Activated naive CD4-positive, alpha-beta T cell treated with Interleukin-2 at 50 U/mL for 16 hours (primary cell): Measurements from ENCODE around the gene BRIP1.
A peak's percentile ranks its signal among the peaks of the same experiment; 100 is the strongest.
"Not testable (repeated sequence)": the region's sequence is repeated elsewhere in the genome, so short reads cannot be mapped to it uniquely, and the experiment has no call there.

Experiments
- DNase-seq: peaks from one replicate; pipeline ENCODE4 v3.0.0-alpha.2; 2020

Gene BRIP1

DNA sequence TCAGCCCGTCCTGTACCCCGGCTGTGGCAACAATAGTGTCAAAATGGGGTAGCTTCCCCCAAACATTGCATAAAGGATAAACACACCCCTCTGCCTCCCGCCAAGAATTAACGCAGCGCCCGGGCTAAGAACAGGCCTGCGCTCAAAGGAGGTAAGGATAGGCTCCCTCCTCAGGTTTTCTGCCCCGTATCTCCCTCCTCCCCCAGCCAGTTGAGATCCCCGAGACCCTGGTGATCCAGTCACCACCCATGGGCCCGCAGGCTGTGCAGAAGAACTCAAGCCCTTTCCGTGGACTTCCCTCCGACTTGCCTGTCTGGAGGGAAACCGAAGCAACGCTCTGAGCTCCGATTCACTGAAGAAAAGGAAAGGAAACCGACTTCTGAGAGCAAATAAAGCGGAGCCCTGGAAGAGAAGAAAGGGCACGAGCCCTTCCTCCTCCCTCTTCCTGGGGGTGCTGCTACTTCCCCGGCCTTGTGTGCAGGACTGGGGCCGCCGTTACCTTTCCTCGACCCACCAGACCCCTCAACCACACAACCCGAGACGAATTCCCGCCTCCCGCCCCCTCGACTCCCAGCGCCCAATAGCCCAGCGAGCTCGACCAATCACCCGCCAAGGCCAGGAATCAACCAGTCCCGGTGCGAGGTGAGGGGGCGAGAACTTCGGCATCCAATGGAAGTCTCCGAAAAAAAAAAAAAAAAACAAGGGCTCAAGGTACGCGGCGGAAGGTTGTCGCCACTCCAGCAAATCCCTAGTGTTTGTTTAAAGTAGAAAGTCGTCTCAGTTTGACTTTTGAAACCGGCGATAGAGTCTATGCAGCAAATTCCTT is at the start of gene BRIP1:
BRIP1 (minus strand) TSS at position 554 of the 826 bp plus-strand sequence. CDS start 1,989 bp downstream, outside the sequence.
- DNase-seq, result peak; percentile 91

DNA sequence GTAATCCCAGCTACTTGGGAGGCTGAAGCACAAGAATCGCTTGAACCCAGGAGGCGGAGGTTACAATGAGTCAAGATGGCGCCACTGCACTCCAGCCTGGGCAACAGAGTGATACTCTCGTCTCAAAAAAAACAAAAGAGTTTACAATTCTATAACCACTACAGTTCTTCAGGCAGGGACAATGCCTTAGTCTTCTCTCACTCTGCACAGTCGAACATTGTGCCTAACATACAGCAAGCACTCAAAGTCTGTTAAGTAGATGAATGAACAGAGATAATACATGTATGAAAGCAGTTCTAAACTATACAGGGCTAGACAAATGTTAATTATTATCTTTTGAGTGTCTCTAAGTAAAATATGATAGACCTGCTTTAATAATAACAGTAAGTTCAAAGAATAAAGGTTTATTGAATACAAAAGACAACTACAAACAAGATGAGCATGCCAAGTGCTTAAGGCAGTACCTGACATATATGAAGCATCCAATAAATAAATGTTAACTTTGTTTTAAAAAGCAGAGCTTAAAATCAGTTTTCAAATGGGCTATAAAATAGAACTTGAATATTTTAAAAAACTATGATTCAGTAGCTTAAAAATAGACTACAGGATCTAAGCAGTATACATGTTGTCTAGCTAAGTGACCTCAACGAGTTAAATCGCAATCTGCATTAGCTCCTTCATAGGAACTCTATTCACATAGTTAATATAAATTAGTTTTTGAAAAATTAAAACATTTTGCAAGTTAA is 45.1 kb upstream of the BRIP1 start:
- DNase-seq, result no peak

DNA sequence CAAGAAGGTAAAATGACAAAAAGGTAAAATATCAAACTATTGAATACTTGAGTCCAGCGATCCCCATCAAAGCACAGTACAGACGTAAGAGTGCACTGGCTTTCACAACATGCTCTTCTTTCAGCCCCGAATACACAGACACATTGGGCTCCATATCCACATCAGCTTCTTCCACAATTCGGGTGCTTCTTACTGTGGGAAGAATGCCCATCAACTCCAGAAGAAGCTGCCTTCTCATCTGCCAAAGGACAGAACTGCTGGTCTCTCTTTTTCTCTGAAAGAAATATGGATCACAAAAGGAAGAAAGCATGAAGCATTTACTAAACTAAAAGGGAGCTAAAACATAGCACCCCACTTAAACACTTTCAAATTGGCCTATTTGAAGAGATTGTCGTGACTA is 44.0 kb upstream of the BRIP1 start:
- DNase-seq, result no peak

DNA sequence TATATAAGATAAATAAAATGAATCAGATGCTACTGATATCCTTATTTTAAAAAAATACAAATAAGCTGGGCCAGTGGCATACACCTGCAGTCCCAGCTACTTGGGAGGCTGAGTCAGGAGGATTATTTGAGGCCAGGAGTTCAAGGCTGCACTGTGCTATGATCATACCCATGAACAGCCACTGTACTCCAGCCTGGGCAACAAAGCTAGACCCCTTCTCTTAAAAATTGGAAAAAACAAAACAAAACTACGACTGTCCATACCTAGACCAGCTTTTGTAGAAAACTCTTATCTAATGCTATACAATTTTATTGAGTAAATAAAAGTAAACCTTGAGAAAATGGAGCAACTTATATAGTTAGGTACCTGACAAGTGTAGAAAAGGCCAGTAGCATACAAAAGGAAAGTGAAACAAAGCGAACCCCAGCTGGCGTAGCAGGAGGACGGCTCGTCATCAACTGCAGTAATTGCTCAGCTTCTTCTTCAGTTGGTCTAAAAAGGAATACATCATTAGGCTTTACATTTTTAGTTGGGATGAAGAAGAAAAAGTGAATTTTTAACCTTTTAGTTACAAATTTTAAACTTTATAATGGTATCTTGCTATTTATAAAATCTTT is 40.9 kb upstream of the BRIP1 start:
- DNase-seq, result peak; percentile 29

DNA sequence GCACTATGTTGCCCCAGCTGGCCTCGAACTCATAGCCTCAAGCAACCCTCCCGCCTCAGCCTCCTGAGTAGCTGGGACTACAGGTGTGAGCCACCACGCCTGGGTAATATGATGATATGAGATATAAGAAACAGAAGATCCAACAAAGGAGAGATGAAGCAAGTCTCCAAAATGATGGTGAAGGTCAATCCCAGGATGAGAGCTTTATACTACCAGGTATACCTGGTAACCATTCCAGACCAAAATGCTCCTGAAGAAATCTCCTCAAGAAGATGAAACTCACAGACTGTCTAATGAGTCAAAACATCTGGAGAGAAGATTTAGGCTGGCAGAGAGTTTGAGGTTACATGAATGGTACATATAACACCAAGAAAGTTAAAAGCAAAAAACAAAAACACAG is 39.9 kb upstream of the BRIP1 start:
- no peak for DNase-seq

DNA sequence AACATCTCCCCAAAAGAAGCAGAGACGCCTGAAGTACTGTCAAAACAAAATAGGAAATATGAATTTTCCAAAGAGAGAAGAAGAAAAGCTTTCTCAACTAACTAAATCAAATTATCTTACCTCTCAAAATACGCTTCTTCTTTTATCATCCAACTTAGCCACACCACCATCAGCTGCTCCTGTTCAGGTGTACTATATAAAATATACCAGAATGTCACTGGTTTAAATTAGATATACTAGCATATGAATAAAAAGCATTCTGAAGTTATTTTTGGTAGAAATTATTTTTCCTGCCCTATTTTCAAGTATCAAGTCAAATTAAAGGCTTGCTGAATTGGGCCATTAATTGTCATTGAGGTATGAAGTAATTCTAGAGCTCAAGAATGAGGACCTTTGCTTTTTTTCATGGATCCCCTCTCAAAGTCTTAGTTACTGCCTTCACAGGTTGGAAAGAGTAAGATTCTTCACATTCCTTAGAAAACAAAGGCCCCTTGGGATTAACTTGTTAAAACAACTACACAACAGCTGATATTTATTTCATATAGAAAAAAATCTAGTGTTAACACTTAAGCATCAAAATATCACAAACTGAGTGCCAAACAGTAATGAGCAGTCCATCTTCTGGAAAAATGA is 34.3 kb upstream of the BRIP1 start:
- DNase-seq, result no peak

DNA sequence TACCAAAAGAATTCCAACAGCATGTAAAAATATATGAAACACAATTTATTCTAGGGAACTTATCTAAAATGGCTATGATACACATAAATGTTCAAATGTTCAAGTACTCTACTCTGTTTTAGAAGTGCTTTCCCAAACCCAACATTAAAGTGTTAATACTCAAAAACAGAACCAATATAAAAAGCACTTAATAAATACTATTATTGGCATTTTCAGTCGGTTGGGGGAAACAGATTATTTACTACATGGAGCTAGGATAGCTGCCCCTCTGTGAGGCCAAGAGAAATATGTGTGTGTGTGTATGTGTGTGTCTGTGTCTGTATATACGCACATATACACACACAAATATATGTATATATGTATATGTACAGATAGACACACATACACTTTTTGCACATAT is 32.1 kb upstream of the BRIP1 start:
- DNase-seq, result no peak

DNA sequence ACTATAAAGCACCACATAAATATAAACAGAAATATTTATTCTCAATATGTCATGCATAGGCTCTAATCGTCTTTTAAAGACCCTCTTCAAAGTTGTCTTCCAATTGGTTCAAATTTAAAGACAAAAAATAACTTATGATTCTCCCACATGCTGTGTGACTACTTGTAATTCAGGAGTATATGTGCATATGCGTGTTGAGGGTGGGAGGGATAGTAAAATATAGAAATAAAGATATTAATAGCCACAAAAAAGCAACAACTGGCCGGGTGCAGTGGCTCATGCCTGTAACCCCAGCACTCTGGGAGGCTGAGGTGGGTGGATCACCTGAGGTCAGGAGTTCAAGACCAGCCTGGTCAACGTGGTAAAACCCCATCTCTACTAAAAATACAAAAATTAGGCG is 31.0 kb upstream of the BRIP1 start:
- DNase-seq, result not testable (repeated sequence)

DNA sequence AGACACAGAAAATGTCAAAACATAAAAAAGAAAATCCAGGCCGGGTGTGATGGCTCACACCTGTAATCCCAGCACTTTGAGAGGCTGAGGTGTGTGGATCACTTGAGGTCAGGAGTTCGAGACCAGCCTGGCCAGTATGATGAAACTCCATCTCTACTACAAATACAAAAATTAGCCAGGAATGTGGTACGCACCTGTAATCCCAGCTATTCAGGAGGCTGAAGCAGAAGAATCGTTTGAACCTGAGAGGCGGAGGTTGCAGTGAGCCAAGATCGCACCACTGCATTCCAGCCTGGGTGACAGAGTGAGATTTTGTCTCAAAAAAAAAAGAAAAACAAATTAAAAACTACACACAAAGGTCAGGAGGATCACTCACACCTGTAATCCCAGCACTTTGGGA is 24.4 kb upstream of the BRIP1 start:
- DNase-seq, result not testable (repeated sequence)

DNA sequence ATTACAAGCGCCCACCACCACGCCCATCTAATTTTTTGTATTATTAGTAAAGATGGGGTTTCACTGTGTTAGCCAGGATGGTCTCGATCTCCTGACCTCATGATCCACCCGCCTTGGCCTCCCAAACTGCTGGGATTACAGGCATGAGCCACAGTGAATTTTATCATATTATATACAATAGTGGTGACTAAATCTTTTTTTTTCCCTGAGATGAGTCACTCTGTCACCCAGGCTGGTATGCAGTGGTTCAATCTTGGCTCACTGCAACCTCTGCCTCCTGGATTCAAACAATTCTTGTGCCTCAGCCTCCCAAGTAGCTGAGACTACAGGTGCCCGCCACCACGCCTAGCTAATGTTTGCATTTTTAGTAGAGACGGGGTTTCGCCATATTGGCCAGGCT is 22.5 kb upstream of the BRIP1 start:
- not testable (repeated sequence) for DNase-seq

DNA sequence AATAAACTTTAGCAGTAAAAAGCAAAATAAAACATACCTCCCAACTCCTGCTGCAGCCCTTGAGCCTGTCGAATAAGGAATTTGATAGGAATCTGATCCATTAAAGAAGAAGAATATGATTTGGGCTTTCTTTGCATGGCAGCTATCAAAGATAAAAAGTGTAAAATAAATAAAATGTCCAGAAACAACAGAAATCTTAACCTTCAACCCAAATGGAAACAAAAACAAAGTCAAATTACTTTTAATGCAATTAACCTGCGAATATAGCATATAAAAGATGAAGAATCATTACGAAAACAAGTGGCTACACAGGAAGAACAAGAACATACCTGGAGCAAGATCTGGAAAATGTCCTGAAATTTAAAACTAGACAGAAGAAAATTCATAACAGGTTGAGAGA is 21.5 kb upstream of the BRIP1 start:
- DNase-seq, result no peak

DNA sequence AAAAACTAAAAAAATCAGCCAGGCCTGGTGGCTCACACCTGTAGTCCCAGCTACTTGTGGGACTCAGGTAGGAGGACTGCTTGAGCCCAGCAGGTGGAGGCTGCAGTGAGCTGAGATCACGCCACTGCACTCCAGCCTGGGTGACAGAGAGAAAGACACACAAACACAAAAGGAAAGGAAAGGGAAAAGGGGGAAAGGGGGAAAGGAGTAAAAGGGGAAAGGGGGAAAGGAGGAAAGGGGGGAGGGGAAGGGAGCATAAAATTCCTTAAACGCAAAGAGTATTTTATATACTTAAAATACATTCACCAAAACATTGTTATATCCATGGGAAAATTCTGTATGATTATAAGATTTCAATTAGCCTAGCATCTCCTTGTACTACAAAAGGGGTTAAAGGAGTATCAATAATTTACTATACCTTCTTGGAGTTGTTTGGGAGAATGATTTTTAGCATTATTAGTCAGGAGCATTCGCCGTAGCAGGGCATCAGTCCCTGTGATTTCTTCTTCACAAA is 17.3 kb upstream of the BRIP1 start:
- DNase-seq, result no peak

DNA sequence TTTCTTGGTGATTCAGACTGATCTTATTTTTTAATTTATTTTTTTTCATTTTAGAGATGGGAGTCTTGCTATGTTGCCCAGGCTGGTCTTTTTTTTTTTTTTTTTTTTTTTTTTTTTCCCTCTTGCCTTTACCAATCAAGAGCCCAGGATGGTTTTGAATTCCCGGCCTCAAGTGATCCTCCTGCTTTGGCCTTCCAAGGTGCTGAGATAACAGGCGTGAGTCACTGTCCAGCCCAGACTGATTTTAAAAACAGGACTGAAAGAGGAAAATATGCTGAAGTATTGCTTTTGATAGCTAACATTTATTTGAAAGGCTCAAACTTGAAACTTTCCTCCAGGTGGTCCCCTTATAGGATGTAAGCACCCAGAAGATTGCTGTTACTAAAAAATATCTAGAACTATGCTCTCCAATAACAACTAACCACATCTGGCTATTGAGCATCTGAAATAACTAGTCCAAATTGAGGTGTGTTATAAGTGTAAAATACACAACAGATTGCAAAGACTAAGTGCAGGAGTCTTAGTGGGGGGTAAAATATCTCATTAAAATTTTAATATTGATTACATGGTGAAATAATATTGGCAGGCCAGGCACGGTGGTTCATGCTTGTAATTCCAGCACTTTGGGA is 15.8 kb upstream of the BRIP1 start:
- no peak for DNase-seq

DNA sequence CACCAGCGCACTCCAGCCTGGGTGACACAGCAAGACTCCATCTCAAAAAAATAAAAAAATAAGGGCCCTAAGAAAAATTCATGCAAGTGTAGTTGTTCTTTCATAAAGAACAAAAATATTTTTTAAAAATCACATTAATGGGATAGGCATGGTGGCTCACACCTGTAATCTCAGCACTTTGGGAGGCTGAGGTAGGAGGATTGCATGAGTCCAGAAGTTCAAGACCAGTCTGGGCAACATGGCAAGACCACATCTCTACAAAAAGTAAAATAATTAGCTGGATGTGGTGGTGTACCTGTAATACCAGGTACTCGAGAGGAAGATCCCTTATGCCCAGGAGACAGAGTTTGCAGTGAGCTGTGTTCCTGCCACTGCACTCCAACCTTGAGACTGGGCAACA is 15.2 kb upstream of the BRIP1 start:
- DNase-seq, result no peak

DNA sequence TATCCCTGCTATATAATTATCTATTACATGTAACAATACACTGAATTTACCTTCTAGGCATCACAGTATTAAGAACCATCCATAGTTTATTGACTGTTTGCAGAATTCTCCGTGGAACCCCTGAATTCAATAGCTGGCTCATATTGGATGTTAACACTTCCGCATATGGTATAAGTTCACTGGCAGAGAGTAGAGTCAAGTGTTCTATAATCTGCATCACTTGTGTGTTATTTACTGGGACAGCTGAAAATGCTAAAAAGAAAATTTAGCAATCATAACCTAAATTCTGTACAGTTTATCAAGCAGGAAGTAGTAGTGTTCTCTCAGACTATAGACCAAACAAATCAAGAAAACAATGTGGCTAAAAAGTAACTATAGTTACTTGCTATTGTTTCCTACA is 14.5 kb upstream of the BRIP1 start:
- no peak for DNase-seq

DNA sequence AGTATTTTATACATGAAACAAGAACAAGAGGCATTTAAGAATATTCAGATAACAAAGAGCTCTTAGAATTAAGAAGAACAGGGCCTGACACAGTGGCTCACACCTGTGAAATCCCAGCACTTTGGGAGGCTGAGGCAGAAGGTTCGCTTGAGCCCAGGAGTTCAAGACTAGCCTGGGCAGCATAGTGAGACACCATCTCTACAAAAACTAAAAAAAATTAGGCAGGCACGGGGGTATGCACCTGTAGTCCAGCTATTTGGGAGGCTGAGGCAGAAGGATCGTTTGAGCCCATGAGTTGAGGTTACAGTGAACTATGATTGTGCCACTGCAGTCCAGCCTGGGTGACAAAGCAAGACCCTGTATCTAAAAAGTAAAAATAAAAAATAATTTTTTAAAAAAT is 12.5 kb upstream of the BRIP1 start:
- no peak for DNase-seq

DNA sequence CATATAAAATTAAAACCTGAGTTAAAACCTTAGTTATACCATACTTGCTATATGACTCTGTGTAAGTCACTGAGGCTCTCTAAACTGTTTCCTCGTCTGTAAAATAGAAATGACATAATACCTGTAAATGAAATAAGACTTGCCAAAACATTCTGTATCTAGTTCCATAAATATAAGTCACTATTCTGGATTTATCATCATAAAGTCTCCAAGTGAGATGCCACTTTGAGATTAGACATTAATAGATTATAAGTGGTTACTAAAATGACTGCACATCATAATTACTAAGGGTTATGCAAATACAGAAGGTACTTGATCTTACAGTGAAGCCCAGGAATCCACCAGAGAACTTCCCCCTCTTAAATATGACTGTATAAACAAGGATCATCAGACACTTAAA is 12.0 kb upstream of the BRIP1 start:
- DNase-seq, result no peak

DNA sequence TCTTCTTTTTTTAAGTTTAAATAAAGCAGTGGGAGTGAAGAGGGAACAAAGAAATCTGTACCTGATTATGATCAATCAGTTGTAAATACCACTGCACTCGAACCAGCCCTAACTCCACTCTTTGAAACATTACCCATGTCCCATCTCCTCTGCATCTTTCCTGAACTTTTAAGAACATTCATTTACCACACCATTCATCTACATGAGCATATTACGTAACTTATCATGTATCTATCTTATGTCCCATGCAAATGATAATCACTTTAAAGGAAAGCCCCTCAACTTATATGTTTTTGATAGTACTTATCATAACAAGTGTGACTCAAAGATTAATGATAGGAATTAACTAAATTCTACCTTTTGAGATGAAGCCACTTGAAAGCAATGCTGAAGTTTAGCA is 10.7 kb upstream of the BRIP1 start:
- DNase-seq, result no peak

DNA sequence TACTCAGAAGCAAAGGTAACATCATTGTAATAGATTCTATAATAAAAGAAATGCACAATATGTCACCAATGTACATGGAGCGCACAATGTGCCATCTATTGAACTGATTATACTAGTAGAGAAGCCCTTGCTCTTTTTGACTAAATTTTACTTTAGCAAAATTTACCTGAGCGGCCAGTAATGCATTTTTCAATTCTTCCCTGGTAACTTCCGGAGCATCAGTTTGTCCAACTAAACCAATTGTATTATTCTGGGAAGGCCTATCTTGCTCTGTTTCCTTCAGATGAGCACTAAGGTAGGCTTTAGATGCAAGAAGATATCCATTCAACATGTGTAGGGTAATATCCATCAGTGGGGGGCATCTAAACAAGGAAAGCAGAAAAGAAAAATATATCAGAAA is 8.8 kb upstream of the BRIP1 start:
- DNase-seq, result no peak

DNA sequence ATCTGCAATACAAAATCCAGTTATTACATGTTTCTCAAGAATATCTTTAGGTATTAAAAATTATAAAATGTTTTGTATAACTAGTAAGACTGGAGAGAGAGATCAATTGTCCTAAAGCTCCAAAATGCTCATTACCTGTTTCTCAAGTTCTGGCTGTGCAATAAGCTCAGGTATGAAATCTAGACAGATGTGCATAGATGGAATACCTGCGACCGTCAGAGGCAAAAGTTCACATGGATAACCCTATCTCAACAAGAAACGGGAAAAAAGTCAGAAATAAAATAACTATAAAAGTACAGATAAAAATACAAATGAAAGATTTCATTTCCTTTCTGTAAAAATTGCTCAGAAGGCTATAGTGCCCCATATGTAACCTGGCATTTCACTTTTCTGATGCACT is 5.8 kb upstream of the BRIP1 start:
- DNase-seq, result no peak

DNA sequence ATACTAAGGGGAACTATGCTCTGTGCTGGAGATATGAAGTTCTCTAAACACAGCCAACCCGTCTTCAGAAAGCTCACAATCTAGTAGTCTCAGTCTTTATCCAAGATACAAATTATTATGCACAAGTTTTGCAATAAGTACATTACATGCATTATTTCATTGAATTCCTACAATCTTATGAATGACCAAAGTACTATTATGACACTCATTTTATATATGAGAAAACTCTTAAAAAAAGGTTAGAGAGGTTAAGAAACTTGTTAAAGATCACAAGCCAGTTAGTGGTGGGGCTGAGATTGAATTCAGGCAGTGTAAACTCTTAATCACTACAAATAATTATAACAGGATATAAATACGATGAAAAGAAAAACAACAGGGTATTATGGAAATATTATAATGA is 4.7 kb upstream of the BRIP1 start:
- DNase-seq, result no peak

DNA sequence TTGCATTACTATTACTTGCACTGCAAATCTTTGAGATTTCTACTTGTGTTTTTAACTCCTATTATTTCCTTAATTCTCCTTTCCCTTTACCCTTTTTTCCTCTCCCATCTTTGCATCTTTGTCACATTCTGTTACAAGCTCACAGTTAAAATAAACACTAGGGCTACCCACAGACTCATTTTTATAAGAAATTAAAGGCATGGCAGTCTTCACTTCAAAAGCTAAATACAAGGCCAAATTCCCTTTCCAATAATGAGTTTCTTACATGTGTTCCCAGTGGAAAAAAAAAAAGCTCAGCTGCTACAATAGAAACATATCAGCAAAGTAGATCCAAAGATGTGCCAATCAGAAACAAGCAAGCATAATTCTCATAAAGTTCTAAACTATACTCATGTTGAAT is 3.7 kb upstream of the BRIP1 start:
- DNase-seq, result no peak

DNA sequence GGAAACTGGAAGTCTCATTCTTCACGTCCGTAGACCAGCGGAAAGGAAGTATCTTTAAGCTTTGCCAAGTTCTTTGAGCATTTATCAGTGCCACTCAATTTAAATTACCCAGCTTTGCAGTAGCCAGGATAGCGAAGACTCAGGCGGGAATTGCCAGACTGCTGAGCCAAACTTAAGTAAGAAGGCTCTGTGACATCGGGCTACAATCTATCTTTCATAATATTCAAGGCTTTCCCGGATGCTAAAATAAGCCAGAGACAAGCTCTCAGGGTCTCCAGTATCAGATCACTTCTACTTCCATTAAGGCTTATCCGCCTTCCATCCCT is 436 bp upstream of the BRIP1 start:
- peak; percentile 4 for DNase-seq
